Activated T-cell treated with anti-CD3 and anti-CD28 coated beads, Interleukin-2, amount 50 U/mL, for 72 hours (primary cell): Measurements from ENCODE around the gene STARD10. TPM values are rescaled to one million over a fixed set of nuclear protein-coding genes. Genes with fewer than 3 reads are reported as not detected.

Source experiments
- ATAC-seq, 2 donors: fragments of 150-1000 bp; cut with Tn5 transposase; replicated peaks in 1 of 2; 2 replicates each; pipeline ENCODE4 v1.10.0; 2021; ENCODE audit warnings: moderate library complexity in 2 of 2, mild to moderate bottlenecking in 1 of 2
- DNase-seq, 2 donors: peaks; one replicate each; pipeline ENCODE4 v3.0.0; 2021 to 2022; ENCODE audit warnings: mixed read lengths in 1 of 2
- H3K27ac Mint-ChIP-seq: one replicate; pipeline ENCODE4 v1.8.0; 2022; ENCODE audit warnings: mild to moderate bottlenecking, moderate library complexity, mixed read lengths
- H3K27me3 Mint-ChIP-seq: one replicate; pipeline ENCODE4 v1.8.0; 2022; ENCODE audit warnings: low read depth, mixed read lengths
- H3K36me3 Mint-ChIP-seq, 2 donors: one replicate each; pipeline ENCODE4 v1.8.0; 2022; ENCODE audit warnings: mixed read lengths in 2 of 2, mild to moderate bottlenecking in 1 of 2; ENCODE audit not compliant: insufficient read depth in 2 of 2
- H3K4me1 Mint-ChIP-seq: one replicate; pipeline ENCODE4 v1.8.0; 2022; ENCODE audit warnings: low read depth, mixed read lengths
- H3K4me3 Mint-ChIP-seq, 2 donors: one replicate each; pipeline ENCODE4 v1.8.0; 2022; ENCODE audit warnings: mild to moderate bottlenecking in 2 of 2, mixed read lengths in 2 of 2, moderate library complexity in 2 of 2
- H3K9me3 Mint-ChIP-seq, 2 donors: one replicate each; pipeline ENCODE4 v1.8.0; 2022; ENCODE audit warnings: mixed read lengths in 2 of 2
- total RNA-seq, 2 donors: library from RNA; stranded (reverse); gene quantifications; one replicate each; pipeline ENCODE4 v1.2.3, GENCODE V29; 2022

The STARD10 gene
- total RNA-seq, 2 donors from 2014 or later = 31.9 to 41.3 TPM

- DNase-seq (peak; percentile 75 to 81), ATAC-seq (peak; percentile 91 to 93)
- peak overlapping the region; percentile 55 to 61 for H3K4me3 Mint-ChIP-seq
- H3K9me3 Mint-ChIP-seq = no peaks in the 10 kb centered on the region
- H3K27ac Mint-ChIP-seq = peak overlapping the region; percentile 93
- peaks cover 0 to 2% of the 10 kb centered on the region in 2 donors for H3K36me3 Mint-ChIP-seq
- H3K4me1 Mint-ChIP-seq = peaks cover 63% of the 10 kb centered on the region
- H3K27me3 Mint-ChIP-seq = no peaks in the 10 kb centered on the region
Measured at GRCh38 chr11:72736452-72737069, 57.3 kb downstream of the STARD10 start.

GRCh38 chr11:72735495-72736027 lies 58.3 kb downstream of the STARD10 start:
- H3K4me3 Mint-ChIP-seq = peak overlapping the region in 1 of 2 donors; percentile 14
- H3K27ac Mint-ChIP-seq = no peak overlapping the region
- no peaks in the 10 kb centered on the region for H3K27me3 Mint-ChIP-seq
- H3K36me3 Mint-ChIP-seq = peaks cover 2 to 4% of the 10 kb centered on the region in 2 donors
- ATAC-seq = no peak
- no peak for DNase-seq
- no peaks in the 10 kb centered on the region for H3K9me3 Mint-ChIP-seq
- peaks cover 53% of the 10 kb centered on the region for H3K4me1 Mint-ChIP-seq

- no peak overlapping the region for H3K27ac Mint-ChIP-seq
- H3K4me1 Mint-ChIP-seq = peaks cover 22% of the 10 kb centered on the region
- no peaks in the 10 kb centered on the region for H3K27me3 Mint-ChIP-seq
- H3K9me3 Mint-ChIP-seq = no peaks in the 10 kb centered on the region
- H3K36me3 Mint-ChIP-seq = peaks cover 2 to 4% of the 10 kb centered on the region in 2 donors
- ATAC-seq = no peak
- H3K4me3 Mint-ChIP-seq = no peak overlapping the region
- no peak for DNase-seq
Measured at GRCh38 chr11:72732329-72732728, 61.5 kb downstream of the STARD10 start.

GRCh38 chr11:72730737-72731136 lies 63.1 kb downstream of the STARD10 start:
- ATAC-seq (no peak), DNase-seq (no peak)
- H3K4me3 Mint-ChIP-seq = no peak overlapping the region
- no peaks in the 10 kb centered on the region for H3K9me3 Mint-ChIP-seq
- peaks cover 2 to 4% of the 10 kb centered on the region in 2 donors for H3K36me3 Mint-ChIP-seq
- peaks cover 8% of the 10 kb centered on the region for H3K4me1 Mint-ChIP-seq
- H3K27me3 Mint-ChIP-seq = no peaks in the 10 kb centered on the region
- no peak overlapping the region for H3K27ac Mint-ChIP-seq

- H3K9me3 Mint-ChIP-seq = no peaks in the 10 kb centered on the region
- H3K4me1 Mint-ChIP-seq = peaks cover 11% of the 10 kb centered on the region
- DNase-seq = no peak
- no peak for ATAC-seq
- no peak overlapping the region for H3K4me3 Mint-ChIP-seq
- no peaks in the 10 kb centered on the region for H3K27me3 Mint-ChIP-seq
- peaks cover 2 to 4% of the 10 kb centered on the region in 2 donors for H3K36me3 Mint-ChIP-seq
- H3K27ac Mint-ChIP-seq = no peak overlapping the region
Measured at GRCh38 chr11:72730243-72730642, 63.6 kb downstream of the STARD10 start.

GRCh38 chr11:72727521-72727920 lies 66.3 kb downstream of the STARD10 start:
- ATAC-seq (no peak), DNase-seq (no peak)
- Mint-ChIP-seq H3K27ac (peak overlapping the region; percentile 96), H3K4me3 (no peak overlapping the region), H3K4me1 (peaks cover 23% of the 10 kb centered on the region), H3K9me3 (no peaks in the 10 kb centered on the region), H3K36me3 (peaks cover 0 to 4% of the 10 kb centered on the region in 2 donors), H3K27me3 (no peaks in the 10 kb centered on the region)

- DNase-seq (no peak), ATAC-seq (no peak)
- H3K4me1 Mint-ChIP-seq = peaks cover 32% of the 10 kb centered on the region
- H3K27ac Mint-ChIP-seq = no peak overlapping the region
- H3K4me3 Mint-ChIP-seq = no peak overlapping the region
- no peaks in the 10 kb centered on the region for H3K9me3 Mint-ChIP-seq
- H3K27me3 Mint-ChIP-seq = no peaks in the 10 kb centered on the region
- H3K36me3 Mint-ChIP-seq = peaks cover 0 to 4% of the 10 kb centered on the region in 2 donors
Measured at GRCh38 chr11:72726266-72727220, 67.3 kb downstream of the STARD10 start.

- ATAC-seq = no peak
- H3K36me3 Mint-ChIP-seq = peaks cover 0 to 2% of the 10 kb centered on the region in 2 donors
Measured at GRCh38 chr11:72725724-72726028, 68.2 kb downstream of the STARD10 start.

GRCh38 chr11:72724851-72725723 lies 68.8 kb downstream of the STARD10 start:
- peak overlapping the region; percentile 56 for H3K27ac Mint-ChIP-seq
- no peak overlapping the region for H3K4me3 Mint-ChIP-seq
- DNase-seq = peak; percentile 77 to 81
- peak; percentile 28 to 31 for ATAC-seq
- H3K4me1 Mint-ChIP-seq = peaks cover 47% of the 10 kb centered on the region
- no peaks in the 10 kb centered on the region for H3K27me3 Mint-ChIP-seq
- H3K9me3 Mint-ChIP-seq = no peaks in the 10 kb centered on the region
- peaks cover 1 to 2% of the 10 kb centered on the region in 2 donors for H3K36me3 Mint-ChIP-seq

More at GRCh38 chr11:72725724-72726028, 68.2 kb downstream of the STARD10 start:
- peak overlapping the region; percentile 49 for H3K27ac Mint-ChIP-seq
- DNase-seq = no peak
- H3K4me3 Mint-ChIP-seq = no peak overlapping the region
- H3K4me1 Mint-ChIP-seq = peaks cover 41% of the 10 kb centered on the region
- no peaks in the 10 kb centered on the region for H3K9me3 Mint-ChIP-seq
- H3K27me3 Mint-ChIP-seq = no peaks in the 10 kb centered on the region

- Mint-ChIP-seq H3K9me3 (no peaks in the 10 kb centered on the region), H3K4me1 (peaks cover 57% of the 10 kb centered on the region), H3K4me3 (no peak overlapping the region), H3K36me3 (peaks cover 2% of the 10 kb centered on the region in 2 donors), H3K27me3 (no peaks in the 10 kb centered on the region), H3K27ac (no peak overlapping the region)
- ATAC-seq (no peak), DNase-seq (no peak)
Measured at GRCh38 chr11:72724021-72724551, 69.8 kb downstream of the STARD10 start.

GRCh38 chr11:72723508-72723907 lies 70.3 kb downstream of the STARD10 start:
- H3K36me3 Mint-ChIP-seq = peaks cover 2% of the 10 kb centered on the region in 2 donors
- no peak overlapping the region for H3K27ac Mint-ChIP-seq
- no peaks in the 10 kb centered on the region for H3K27me3 Mint-ChIP-seq
- H3K9me3 Mint-ChIP-seq = no peaks in the 10 kb centered on the region
- DNase-seq (no peak), ATAC-seq (no peak)
- peaks cover 63% of the 10 kb centered on the region for H3K4me1 Mint-ChIP-seq
- peak overlapping the region in 1 of 2 donors; percentile 15 for H3K4me3 Mint-ChIP-seq

GRCh38 chr11:72722050-72722748 lies 71.6 kb downstream of the STARD10 start:
- peak overlapping the region; percentile 90 to 92 for H3K4me3 Mint-ChIP-seq
- H3K27ac Mint-ChIP-seq = peak overlapping the region; percentile 80
- H3K9me3 Mint-ChIP-seq = no peaks in the 10 kb centered on the region
- DNase-seq (peak; percentile 84 to 87), ATAC-seq (peak; percentile 94)
- peaks cover 67% of the 10 kb centered on the region for H3K4me1 Mint-ChIP-seq
- peaks cover 2% of the 10 kb centered on the region in 2 donors for H3K36me3 Mint-ChIP-seq
- H3K27me3 Mint-ChIP-seq = no peaks in the 10 kb centered on the region
